Measurements from ENCODE around the gene STARD13.

Gene STARD13

GRCh38 chr13:33244907-33245287, 40.7 kb downstream of the STARD13 start:
- TF ChIP-seq ZBTB7A (IDR thresholded peaks at IDR 0.05; ENCODE audit: low read depth) (no peak), CREB1 (IDR thresholded peaks at IDR 0.05; ENCODE audit: low read depth) (no peak), USF1 (IDR thresholded peaks at IDR 0.05) (no peak), FOXM1 (IDR thresholded peaks at IDR 0.05; ENCODE audit: borderline replicate concordance, low read depth) (no peak), TEAD4 (IDR thresholded peaks at IDR 0.05) (no peak), REST (IDR thresholded peaks at IDR 0.05; ENCODE audit: low read depth) (no peak), CEBPB (IDR thresholded peaks at IDR 0.05) (no peak), YY1 (IDR thresholded peaks at IDR 0.05; ENCODE audit: low read depth) (no peak), MAX (IDR thresholded peaks at IDR 0.05) (no peak), TAF1 (IDR thresholded peaks at IDR 0.05; ENCODE audit: low read depth) (no peak), RAD21 (IDR thresholded peaks at IDR 0.05; ENCODE audit: low read depth) (no peak), EP300 (IDR thresholded peaks at IDR 0.05; ENCODE audit: borderline replicate concordance) (no peak), TCF12 (IDR thresholded peaks at IDR 0.05; ENCODE audit: low read depth) (no peak), NFIC (IDR thresholded peaks at IDR 0.05) (no peak), EGR1 (IDR thresholded peaks at IDR 0.05) (no peak)

- TF ChIP-seq CEBPB (IDR thresholded peaks at IDR 0.05), result no peak
- TF ChIP-seq USF1 (IDR thresholded peaks at IDR 0.05), result no peak
These were observed 41.2 kb downstream of the STARD13 start for GRCh38 chr13:33244210-33244906.

GRCh38 chr13:33242984-33243617, 42.5 kb downstream of the STARD13 start:
- TF ChIP-seq EP300 (IDR thresholded peaks at IDR 0.05; ENCODE audit: borderline replicate concordance) (no peak), TEAD4 (IDR thresholded peaks at IDR 0.05) (no peak), CREB1 (IDR thresholded peaks at IDR 0.05; ENCODE audit: low read depth) (no peak), MAX (IDR thresholded peaks at IDR 0.05) (no peak), FOXM1 (IDR thresholded peaks at IDR 0.05; ENCODE audit: borderline replicate concordance, low read depth) (no peak), YY1 (IDR thresholded peaks at IDR 0.05; ENCODE audit: low read depth) (no peak), TAF1 (IDR thresholded peaks at IDR 0.05; ENCODE audit: low read depth) (no peak), ZBTB7A (IDR thresholded peaks at IDR 0.05; ENCODE audit: low read depth) (no peak), USF1 (IDR thresholded peaks at IDR 0.05) (no peak), TCF12 (IDR thresholded peaks at IDR 0.05; ENCODE audit: low read depth) (no peak), RAD21 (IDR thresholded peaks at IDR 0.05; ENCODE audit: low read depth) (no peak), REST (IDR thresholded peaks at IDR 0.05; ENCODE audit: low read depth) (no peak), EGR1 (IDR thresholded peaks at IDR 0.05) (no peak), CEBPB (IDR thresholded peaks at IDR 0.05) (no peak), NFIC (IDR thresholded peaks at IDR 0.05) (no peak)

GRCh38 chr13:33236021-33236420, 49.5 kb downstream of the STARD13 start:
- TF ChIP-seq TEAD4 (IDR thresholded peaks at IDR 0.05) (peak; percentile 81), CREB1 (IDR thresholded peaks at IDR 0.05; ENCODE audit: low read depth) (no peak)

- no peak for TF ChIP-seq TAF1 (IDR thresholded peaks at IDR 0.05; ENCODE audit: low read depth)
- TF ChIP-seq CREB1 (IDR thresholded peaks at IDR 0.05; ENCODE audit: low read depth), result no peak
- no peak for TF ChIP-seq NFIC (IDR thresholded peaks at IDR 0.05)
- TF ChIP-seq RAD21 (IDR thresholded peaks at IDR 0.05; ENCODE audit: low read depth), result no peak
- TF ChIP-seq TCF12 (IDR thresholded peaks at IDR 0.05; ENCODE audit: low read depth), result no peak; the same call in 1 of the 2 replicates
- no peak for TF ChIP-seq ZBTB7A (IDR thresholded peaks at IDR 0.05; ENCODE audit: low read depth)
- no peak for TF ChIP-seq EP300 (IDR thresholded peaks at IDR 0.05; ENCODE audit: borderline replicate concordance)
- no peak for TF ChIP-seq EGR1 (IDR thresholded peaks at IDR 0.05)
- no peak for TF ChIP-seq TEAD4 (IDR thresholded peaks at IDR 0.05)
- TF ChIP-seq YY1 (IDR thresholded peaks at IDR 0.05; ENCODE audit: low read depth), result no peak
- TF ChIP-seq MAX (IDR thresholded peaks at IDR 0.05), result no peak
- no peak for TF ChIP-seq FOXM1 (IDR thresholded peaks at IDR 0.05; ENCODE audit: borderline replicate concordance, low read depth)
These were observed 50.0 kb downstream of the STARD13 start for GRCh38 chr13:33235564-33235963.

Measured in Ishikawa (cell line).